Kidney (tissue), 14 donors: ENCODE measurements around the gene CALCOCO2. TPM values are rescaled to one million over a fixed set of nuclear protein-coding genes. Genes with fewer than 3 reads are reported as not detected.

Experiments used
- DNase-seq, 5 donors: peaks; one replicate each; pipeline ENCODE4 v3.0.0-alpha.2; 2013 to 2020
- FAIRE-seq: peaks from 2 replicates; lab custom pipeline; 2012; peaks lifted over from hg19 to GRCh38; lab: Jason Lieb, UNC
- H3K27ac ChIP-seq, 2 donors: one replicate each; pipeline ENCODE4 v1.7.0; 2013; ENCODE audit warnings: low read depth in 2 of 2, low read length in 2 of 2, inconsistent platforms in 1 of 2
- H3K27me3 ChIP-seq: one replicate; pipeline ENCODE4 v1.7.1; 2013; ENCODE audit warnings: low read length, inconsistent platforms; ENCODE audit not compliant: control insufficient read depth, insufficient read depth
- H3K36me3 ChIP-seq, 3 donors: one replicate each; pipeline versions ENCODE4 v1.7.0 to v1.7.1; 2013; ENCODE audit warnings: low read length in 3 of 3, control low read depth in 1 of 3, inconsistent platforms in 1 of 3; ENCODE audit not compliant: insufficient read depth in 3 of 3, control insufficient read depth in 2 of 3
- H3K4me1 ChIP-seq, 3 donors: one replicate each; pipeline versions ENCODE4 v1.7.0 to v1.7.1; 2013; ENCODE audit warnings: low read length in 3 of 3, inconsistent platforms in 1 of 3, low read depth in 1 of 3; ENCODE audit not compliant: control insufficient read depth in 2 of 3, insufficient read depth in 2 of 3
- H3K4me3 ChIP-seq, 3 donors: one replicate each; pipeline versions ENCODE4 v1.7.0 to v1.8.1; 2013; ENCODE audit warnings: low read length in 3 of 3, control low read depth in 1 of 3, inconsistent platforms in 1 of 3
- H3K9ac ChIP-seq, 3 donors: one replicate each; pipeline versions ENCODE4 v1.7.0 to v1.7.1; 2013; ENCODE audit warnings: low read length in 3 of 3, control low read depth in 1 of 3, inconsistent platforms in 1 of 3
- H3K9me3 ChIP-seq, 3 donors: one replicate each; pipeline versions ENCODE4 v1.7.0 to v1.7.1; 2013; ENCODE audit warnings: low read length in 3 of 3, control low read depth in 1 of 3, inconsistent platforms in 1 of 3; ENCODE audit not compliant: control insufficient read depth in 2 of 3, insufficient read depth in 1 of 3
- intact Hi-C: fragments of 100-400 bp; cut with DNase I; formaldehyde crosslinking; loops from one replicate; pipeline ENCODE4 v1.11.1; 2022
- polyA plus RNA-seq: library from polyadenylated mRNA; stranded (reverse); fragments of 350-450 nt; fragmentation: Illumina TruSeq; extraction: RNeasy Lipid Tissue Mini Kit (QIAGEN cat#74804); gene quantifications from one replicate; pipeline ENCODE4 v1.2.3, GENCODE V29; 2014; ENCODE audit warnings: low read depth, low replicate concordance; ENCODE audit not compliant: insufficient read depth
- total RNA-seq: library from RNA; stranded (reverse); fragmentation: NEBNext Ultra II Directional; extraction: Animal tissue kit (Norgen Biotek cat#: 25700); gene quantifications from one replicate; pipeline ENCODE4 v1.2.1, GENCODE V29; 2021
- TF ChIP-seq, protein P1 (sequence below): IDR thresholded peaks from 3 replicates; pipeline ENCODE4 v1.5.1; 2012; ENCODE audit warnings: mild to moderate bottlenecking, moderate library complexity, borderline replicate concordance; ENCODE audit not compliant: insufficient read depth; ENCODE audit errors: extremely low read depth
- donor health status: control.
- donor health status: control.
- donor health status: control.
- donor health status: control.
- donor health status: control.
- donor health status: DM: yes; HTN: yes; CAD: no.
- donor health status: Normal renal cell carcinoma (clear cell type).

CALCOCO2 gene
- total and polyA plus RNA-seq, 2 donors from 2014 or later = 63.6 to 157 TPM

DNA sequence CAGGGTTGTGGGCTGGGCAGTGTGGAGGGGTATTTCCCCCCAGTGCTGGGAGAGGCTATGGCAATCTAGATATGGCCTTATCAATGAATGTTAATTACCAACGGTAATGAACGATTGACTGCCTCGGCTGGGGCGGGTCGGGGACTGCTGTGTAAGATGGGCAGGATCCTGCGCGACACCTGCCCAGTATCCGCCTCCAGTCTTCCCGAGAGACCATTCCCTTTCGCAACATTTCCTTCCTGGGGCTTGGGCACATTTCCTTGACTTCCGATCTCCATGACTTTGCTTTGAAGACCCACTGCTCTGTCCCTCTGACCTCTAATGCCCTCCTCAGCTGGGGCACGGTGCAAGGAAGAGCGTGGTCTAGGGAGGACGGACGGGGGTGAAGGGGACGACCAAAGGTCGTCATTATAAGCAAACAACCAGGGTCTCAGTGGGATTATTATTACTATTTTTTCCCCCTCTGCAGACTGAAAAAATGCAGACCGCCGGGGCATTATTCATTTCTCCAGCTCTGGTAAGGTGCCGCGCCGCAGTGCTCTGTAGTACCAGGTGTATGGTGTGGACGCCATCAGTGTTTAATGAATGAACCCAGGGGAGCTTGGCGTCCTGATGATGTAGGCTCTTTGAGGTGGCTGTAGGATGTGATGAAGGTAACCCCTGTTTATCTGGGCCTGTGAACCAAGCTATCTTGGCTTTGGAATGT, 62.3 kb downstream of the CALCOCO2 start:
- Histone ChIP-seq H3K9ac (peak overlapping the region; percentile 80 to 86 (median 85)), H3K4me1 (peaks cover 0 to 10% (median 3%) of the 10 kb centered on the region in 3 donors), H3K27me3 (no peaks in the 10 kb centered on the region), H3K4me3 (peak overlapping the region; percentile 94 to 98 (median 97)), H3K36me3 (peaks cover 0 to 17% (median 16%) of the 10 kb centered on the region in 3 donors), H3K27ac (peak overlapping the region; percentile 84 to 90), H3K9me3 (no peaks in the 10 kb centered on the region)
- intact Hi-C loops = no loop called here
- TF ChIP-seq, protein P1, sequence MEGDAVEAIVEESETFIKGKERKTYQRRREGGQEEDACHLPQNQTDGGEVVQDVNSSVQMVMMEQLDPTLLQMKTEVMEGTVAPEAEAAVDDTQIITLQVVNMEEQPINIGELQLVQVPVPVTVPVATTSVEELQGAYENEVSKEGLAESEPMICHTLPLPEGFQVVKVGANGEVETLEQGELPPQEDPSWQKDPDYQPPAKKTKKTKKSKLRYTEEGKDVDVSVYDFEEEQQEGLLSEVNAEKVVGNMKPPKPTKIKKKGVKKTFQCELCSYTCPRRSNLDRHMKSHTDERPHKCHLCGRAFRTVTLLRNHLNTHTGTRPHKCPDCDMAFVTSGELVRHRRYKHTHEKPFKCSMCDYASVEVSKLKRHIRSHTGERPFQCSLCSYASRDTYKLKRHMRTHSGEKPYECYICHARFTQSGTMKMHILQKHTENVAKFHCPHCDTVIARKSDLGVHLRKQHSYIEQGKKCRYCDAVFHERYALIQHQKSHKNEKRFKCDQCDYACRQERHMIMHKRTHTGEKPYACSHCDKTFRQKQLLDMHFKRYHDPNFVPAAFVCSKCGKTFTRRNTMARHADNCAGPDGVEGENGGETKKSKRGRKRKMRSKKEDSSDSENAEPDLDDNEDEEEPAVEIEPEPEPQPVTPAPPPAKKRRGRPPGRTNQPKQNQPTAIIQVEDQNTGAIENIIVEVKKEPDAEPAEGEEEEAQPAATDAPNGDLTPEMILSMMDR = no peak
- FAIRE-seq (no peak), DNase-seq (peak in 1 of 5 donors; percentile 34)

DNA sequence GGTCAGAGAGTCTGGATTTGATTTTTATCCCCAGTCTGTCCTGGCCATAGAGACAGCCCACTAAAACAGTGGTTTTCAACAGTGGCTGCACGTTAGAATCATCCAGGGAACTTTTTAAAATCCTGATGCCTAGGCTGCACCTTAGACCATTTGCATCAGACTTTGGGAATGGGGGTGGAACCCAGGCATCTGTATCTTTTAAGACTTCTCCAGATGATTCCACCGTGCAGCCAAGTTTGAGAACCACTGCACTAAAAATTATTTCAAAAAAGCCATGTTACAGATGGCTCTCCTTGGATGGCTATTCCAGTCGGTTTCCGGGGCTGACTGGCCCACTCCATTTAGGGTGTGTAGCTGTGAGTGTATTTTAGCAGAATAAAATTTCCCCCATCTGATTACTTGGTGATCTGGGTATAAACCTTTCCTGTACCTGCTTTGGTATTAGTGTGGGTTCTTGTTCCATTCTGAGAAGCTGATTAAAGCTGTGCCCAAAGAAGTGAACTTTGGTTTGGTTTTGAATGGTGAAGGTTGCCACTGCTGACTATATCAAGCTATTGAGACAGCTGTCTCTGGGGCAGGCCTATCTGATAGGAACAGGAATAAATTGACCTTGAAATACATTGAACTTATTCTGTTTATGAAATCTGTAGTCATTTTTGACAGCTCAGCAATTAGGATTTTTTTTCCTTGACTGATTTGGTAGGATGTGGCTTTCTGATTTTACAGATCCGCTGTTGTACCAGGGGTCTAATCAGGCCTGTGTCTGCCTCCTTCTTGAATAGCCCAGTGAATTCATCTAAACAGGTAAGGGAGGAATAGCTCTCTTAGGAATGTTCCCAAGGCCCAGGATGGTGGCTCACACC, 63.0 kb downstream of the CALCOCO2 start:
- TF ChIP-seq, protein P1 = no peak

DNA sequence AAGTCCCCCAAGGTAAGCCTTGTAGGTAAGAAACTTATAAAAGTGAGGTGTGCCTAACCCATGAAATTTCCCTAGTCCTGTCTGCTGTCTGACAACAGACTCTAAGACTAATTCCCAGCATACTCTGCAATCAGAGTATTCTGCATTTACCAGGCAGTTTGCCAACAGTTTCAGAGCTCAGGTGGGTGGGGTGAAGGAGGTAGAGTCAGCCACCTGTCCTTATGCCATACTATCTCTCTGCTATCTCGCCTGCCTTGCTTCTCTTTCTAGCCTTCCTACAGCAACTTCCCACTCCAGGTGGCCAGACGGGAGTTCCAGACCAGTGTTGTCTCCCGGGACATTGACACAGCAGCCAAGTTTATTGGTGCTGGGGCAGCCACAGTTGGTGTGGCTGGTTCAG, 64.1 kb downstream of the CALCOCO2 start:
- Histone ChIP-seq H3K4me1 (peaks cover 0 to 10% (median 3%) of the 10 kb centered on the region in 3 donors), H3K9ac (no peak overlapping the region), H3K27ac (no peak overlapping the region), H3K27me3 (no peaks in the 10 kb centered on the region), H3K9me3 (no peaks in the 10 kb centered on the region), H3K36me3 (peaks cover 0 to 21% (median 17%) of the 10 kb centered on the region in 3 donors), H3K4me3 (no peak overlapping the region)
- FAIRE-seq (no peak), DNase-seq (no peak)
- intact Hi-C loops = no loop called here
- TF ChIP-seq, protein P1 = no peak

More for the DNA sequence above, 63.0 kb downstream of the CALCOCO2 start:
- FAIRE-seq (no peak), DNase-seq (no peak)
- Histone ChIP-seq H3K4me3 (peak overlapping the region; percentile 94 to 98 (median 97)), H3K36me3 (peaks cover 0 to 21% (median 17%) of the 10 kb centered on the region in 3 donors), H3K27ac (no peak overlapping the region), H3K9ac (peak overlapping the region; percentile 52 to 85 (median 80)), H3K9me3 (no peaks in the 10 kb centered on the region), H3K27me3 (no peaks in the 10 kb centered on the region), H3K4me1 (peaks cover 0 to 10% (median 3%) of the 10 kb centered on the region in 3 donors)
- intact Hi-C loops = no loop called here
